ENCODE measurements around the gene HDAC7. TPM values are rescaled to one million over a fixed set of nuclear protein-coding genes. Genes with fewer than 3 reads are reported as not detected.
"Not testable (repeated sequence)": the region's sequence is repeated elsewhere in the genome, so short reads cannot be mapped to it uniquely, and the experiment has no call there.

Gene HDAC7
- total RNA-seq, 3 donors from 2014 or later (not counting 1 experiment from before 2014, with no cell fraction given), result 141 to 235 (median 147) TPM

DNA sequence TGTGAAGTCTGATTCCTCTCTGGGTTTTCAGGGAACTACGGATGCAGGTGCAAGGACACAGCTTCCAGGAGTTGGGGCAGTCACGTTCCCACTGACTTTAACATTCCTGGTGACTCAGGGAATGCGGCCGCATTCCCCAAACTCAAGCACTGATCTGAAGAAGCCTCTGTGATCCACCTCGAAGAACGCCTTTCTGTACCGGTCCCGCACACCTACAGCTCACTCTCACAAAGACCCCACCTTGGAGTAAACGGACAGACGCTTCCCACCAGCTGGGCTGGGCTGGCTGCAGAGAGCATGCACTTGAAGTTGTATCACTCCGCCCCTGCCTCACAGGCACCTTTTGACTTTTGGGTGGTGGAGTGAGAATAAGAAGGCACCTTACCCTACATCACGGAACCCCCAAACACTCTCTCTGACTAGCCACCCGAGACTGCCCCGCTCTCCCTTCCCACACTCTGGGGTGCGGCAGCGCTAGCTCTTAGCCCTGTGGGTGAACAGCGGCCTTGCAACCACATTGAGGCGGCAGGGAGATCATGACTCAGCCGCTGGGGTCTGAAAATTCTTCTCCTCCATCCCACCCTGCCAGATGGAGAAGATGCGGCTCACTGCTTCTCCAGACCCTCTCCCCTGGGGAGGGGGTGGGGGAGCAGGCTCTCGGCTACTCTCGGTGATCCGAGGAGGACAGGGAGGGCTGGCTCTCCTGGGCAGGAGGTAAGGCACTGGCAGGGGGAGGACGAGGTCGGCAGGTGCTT, 23.7 kb upstream of the HDAC7 start:
- H3K4me1 Mint-ChIP-seq, result no peaks in the 10 kb centered on the region
- Histone ChIP-seq H3K36me3 (ENCODE audit: control insufficient read depth, insufficient read depth, low read length) (no peaks in the 10 kb centered on the region), H3K27me3 (ENCODE audit: control insufficient read depth, insufficient read depth, low read length) (no peaks in the 10 kb centered on the region), H3K27ac (ENCODE audit: low read length) (no peak overlapping the region), H3K4me3 (ENCODE audit: low read length) (no peak overlapping the region), H3K4me1 (ENCODE audit: control insufficient read depth, insufficient read depth, low read length) (no peaks in the 10 kb centered on the region), H3K9me3 (ENCODE audit: control insufficient read depth, insufficient read depth, low read length) (no peaks in the 10 kb centered on the region)
- intact Hi-C loops (cut with micrococcal nuclease), result no loop called here
- no peak overlapping the region for H3K27ac Mint-ChIP-seq
- TF ChIP-seq CTCF (IDR thresholded peaks at IDR 0.05), result no peak
- DNase-seq (no peak), ATAC-seq (no peak)
- 80% methylated on average over 22 of the region's 25 CpGs for WGBS (ENCODE audit: insufficient coverage)
- H3K4me3 Mint-ChIP-seq, result no peak overlapping the region
- H3K36me3 Mint-ChIP-seq, result no peaks in the 10 kb centered on the region
- peaks cover 7 to 9% of the 10 kb centered on the region in 2 donors for H3K27me3 Mint-ChIP-seq (ENCODE audit: low read depth in 2 of 2)
- no peaks in the 10 kb centered on the region for H3K9me3 Mint-ChIP-seq

DNA sequence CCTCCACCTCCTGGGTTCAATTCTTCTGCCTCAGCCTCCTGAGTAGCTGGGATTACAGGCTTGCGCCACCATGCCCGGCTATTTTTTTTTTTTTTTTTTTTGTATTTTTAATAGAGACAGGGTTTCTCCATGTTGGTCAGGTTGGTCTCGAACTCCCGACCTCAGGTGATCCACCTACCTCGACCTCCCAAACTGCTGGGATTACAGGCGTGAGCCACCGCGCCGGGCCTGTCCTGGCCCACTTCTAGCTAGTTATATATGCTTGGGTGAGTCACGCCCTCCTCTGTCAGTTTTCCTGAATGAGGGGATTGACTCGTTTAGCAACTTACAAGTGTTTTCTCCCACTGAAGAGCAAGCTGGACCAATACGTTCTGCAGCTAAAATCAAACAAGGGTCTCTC, 22.8 kb upstream of the HDAC7 start:
- H3K36me3 ChIP-seq (ENCODE audit: control insufficient read depth, insufficient read depth, low read length), result not testable (repeated sequence)

DNA sequence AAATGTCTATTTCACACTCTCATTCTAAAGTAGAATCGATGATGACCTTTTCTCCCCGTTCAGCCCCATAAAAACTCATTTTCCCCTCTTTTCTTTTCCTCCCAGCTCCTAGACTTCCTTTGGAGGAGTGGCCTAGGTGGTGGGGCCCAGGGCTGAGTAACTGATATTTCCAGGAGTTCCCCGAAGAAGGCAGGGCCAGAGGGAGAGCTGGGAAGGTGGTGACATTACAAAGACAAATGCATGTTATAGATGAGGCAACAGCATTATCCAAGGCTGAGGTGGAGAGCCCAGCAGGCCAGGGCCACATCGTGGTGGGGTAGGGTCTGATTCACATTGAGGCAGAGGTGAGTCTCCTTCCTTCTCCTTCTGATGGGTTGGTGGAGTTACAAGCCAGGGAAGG, 22.2 kb upstream of the HDAC7 start:
- DNase-seq (no peak), ATAC-seq (no peak)
- H3K27me3 Mint-ChIP-seq (ENCODE audit: low read depth in 2 of 2), result peaks cover 7 to 9% of the 10 kb centered on the region in 2 donors
- Histone ChIP-seq H3K9me3 (ENCODE audit: control insufficient read depth, insufficient read depth, low read length) (no peaks in the 10 kb centered on the region), H3K4me3 (ENCODE audit: low read length) (no peak overlapping the region), H3K27ac (ENCODE audit: low read length) (no peak overlapping the region), H3K27me3 (ENCODE audit: control insufficient read depth, insufficient read depth, low read length) (no peaks in the 10 kb centered on the region), H3K36me3 (ENCODE audit: control insufficient read depth, insufficient read depth, low read length) (no peaks in the 10 kb centered on the region), H3K4me1 (ENCODE audit: control insufficient read depth, insufficient read depth, low read length) (no peaks in the 10 kb centered on the region)
- 91% methylated on average over 4 of the region's 4 CpGs for WGBS (ENCODE audit: insufficient coverage)
- intact Hi-C loops (cut with micrococcal nuclease), result no loop called here
- no peak for TF ChIP-seq CTCF (IDR thresholded peaks at IDR 0.05)
- no peak overlapping the region for H3K4me3 Mint-ChIP-seq
- H3K9me3 Mint-ChIP-seq, result no peaks in the 10 kb centered on the region
- H3K4me1 Mint-ChIP-seq, result peaks cover 7 to 9% of the 10 kb centered on the region in 2 donors
- no peak overlapping the region for H3K27ac Mint-ChIP-seq
- no peaks in the 10 kb centered on the region for H3K36me3 Mint-ChIP-seq

More for the DNA sequence above, 22.8 kb upstream of the HDAC7 start:
- H3K9me3 ChIP-seq (ENCODE audit: control insufficient read depth, insufficient read depth, low read length); ATAC-seq; H3K27me3 ChIP-seq (ENCODE audit: control insufficient read depth, insufficient read depth, low read length); H3K36me3 Mint-ChIP-seq; H3K27ac Mint-ChIP-seq; H3K4me3 Mint-ChIP-seq; H3K9me3 Mint-ChIP-seq; H3K4me3 ChIP-seq (ENCODE audit: low read length); H3K4me1 ChIP-seq (ENCODE audit: control insufficient read depth, insufficient read depth, low read length); intact Hi-C loops (cut with micrococcal nuclease); DNase-seq; H3K27me3 Mint-ChIP-seq (ENCODE audit: low read depth in 2 of 2); H3K4me1 Mint-ChIP-seq; H3K27ac ChIP-seq (ENCODE audit: low read length): not testable (repeated sequence)
- 77% methylated on average over 10 of the region's 12 CpGs for WGBS (ENCODE audit: insufficient coverage)

- DNase-seq, result no peak
- Histone ChIP-seq H3K27ac (ENCODE audit: low read length) (no peak overlapping the region), H3K4me3 (ENCODE audit: low read length) (no peak overlapping the region), H3K9me3 (ENCODE audit: control insufficient read depth, insufficient read depth, low read length) (no peaks in the 10 kb centered on the region), H3K27me3 (ENCODE audit: control insufficient read depth, insufficient read depth, low read length) (no peaks in the 10 kb centered on the region), H3K4me1 (ENCODE audit: control insufficient read depth, insufficient read depth, low read length) (peaks cover under 1% of the 10 kb centered on the region), H3K36me3 (ENCODE audit: control insufficient read depth, insufficient read depth, low read length) (no peaks in the 10 kb centered on the region)
- Mint-ChIP-seq H3K9me3 (no peaks in the 10 kb centered on the region), H3K36me3 (no peaks in the 10 kb centered on the region), H3K27ac (no peak overlapping the region), H3K27me3 (ENCODE audit: low read depth in 2 of 2) (peaks cover 7 to 9% of the 10 kb centered on the region in 2 donors), H3K4me3 (no peak overlapping the region), H3K4me1 (peaks cover 8 to 13% of the 10 kb centered on the region in 2 donors)
- TF ChIP-seq CTCF (IDR thresholded peaks at IDR 0.05), result no peak
- ATAC-seq, result no peak
- intact Hi-C loops (cut with micrococcal nuclease), result no loop called here
- 100% methylated on average over 2 of the region's 2 CpGs for WGBS (ENCODE audit: insufficient coverage)
These were observed 21.8 kb upstream of the HDAC7 start for GRCh38 chr12:47841501-47841900.

Data from natural killer cell (primary cell).